Subcutaneous preadipocyte (primary cell): ENCODE results near the gene CRB1. TPM values are rescaled to one million over a fixed set of nuclear protein-coding genes. Genes with fewer than 3 reads are reported as not detected.

Source experiments
- small RNA-seq: library from RNA; depleted of rRNA; stranded (forward); fragments of <200 nt; gene quantifications from one replicate; pipeline ENCODE3, GENCODE V24; 2012
- total RNA-seq: library from RNA; depleted of rRNA; stranded (reverse); fragments of >200 nt; gene quantifications from 2 replicates; pipeline ENCODE4 v1.2.3, GENCODE V29; 2012

CRB1 gene
- under 0.01 and 0.20 TPM in 2 replicates for total RNA-seq

GRCh38 chr1:197268012-197268411 lies at the start of gene CRB1:
Gene CRB1 (plus strand): TSS chr1:197268252. CDS start chr1:197268413, 161 bp downstream.

Small RNAs within 50 kb of the gene (small RNA-seq; reads per million reads assigned to genes)
- gene MRPS21P3, result not detected

Other genes with a start within 250 kb of the CRB1 start
- not detected in 2 replicates for gene F13B, start 201.0 kb upstream of the CRB1 start, total RNA-seq
- gene ASPM, start 121.6 kb upstream of the CRB1 start, total RNA-seq, result 39.3 and 62.4 TPM in 2 replicates
- gene ZBTB41, start 67.0 kb upstream of the CRB1 start, total RNA-seq, result 11.8 and 14.7 TPM in 2 replicates